Esophagus muscularis mucosa (tissue), 4 donors: Measurements from ENCODE around the gene PACSIN2. TPM values are rescaled to one million over a fixed set of nuclear protein-coding genes. Genes with fewer than 3 reads are reported as not detected.

ENCODE experiments used
- DNase-seq: peaks from one replicate; pipeline ENCODE4 v3.0.0-alpha.2; 2017; ENCODE audit errors: extremely low spot score
- H3K27ac ChIP-seq, 4 donors: fragments of 200-600 bp; sonication (generic); replicated peaks in 1 of 4; 1 replicate in 3 of 4; 2 replicates in 1 of 4; pipeline ENCODE4 v1.5.1; 2016 to 2019; ENCODE audit warnings: mild to moderate bottlenecking in 1 of 4
- H3K27me3 ChIP-seq, 4 donors: fragments of 200-600 bp; sonication (generic); one replicate each; pipeline versions ENCODE4 v1.5.1 to v1.6.0; 2016 to 2019
- H3K36me3 ChIP-seq, 4 donors: fragments of 200-600 bp; sonication (generic); one replicate each; pipeline ENCODE4 v1.5.1; 2016 to 2019
- H3K4me1 ChIP-seq, 4 donors: fragments of 200-600 bp; sonication (generic); one replicate each; pipeline ENCODE4 v1.5.1; 2016 to 2019
- H3K4me3 ChIP-seq, 4 donors: fragments of 200-600 bp; sonication (generic); 1 replicate in 2 of 4; 2 replicates in 2 of 4; pipeline ENCODE4 v1.5.1; 2016 to 2019; ENCODE audit warnings: mild to moderate bottlenecking in 4 of 4, moderate library complexity in 1 of 4
- H3K9me3 ChIP-seq, 4 donors: fragments of 200-600 bp; sonication (generic); 1 replicate in 3 of 4; 2 replicates in 1 of 4; pipeline ENCODE4 v1.5.1; 2016 to 2019
- EP300 ChIP-seq: sonication (generic); formaldehyde crosslinking; IDR thresholded peaks from one replicate; pipeline ENCODE4 v1.6.1; 2017; ENCODE audit warnings: antibody characterized with exemption
- POLR2A ChIP-seq: fragments of 450-650 bp; IDR thresholded peaks from one replicate; pipeline ENCODE4 v1.6.1; 2017; ENCODE audit warnings: antibody characterized with exemption, moderate library complexity, mild to moderate bottlenecking, low read depth
- POLR2AphosphoS5 ChIP-seq, 2 donors: sonication (generic); formaldehyde crosslinking; IDR thresholded peaks; one replicate each; pipeline ENCODE4 v1.6.1; 2017; ENCODE audit warnings: antibody characterized with exemption in 2 of 2
- WGBS: methylation state at CpG from one replicate; pipeline ENCODE4 v1.1.5; 2018; 5-methylcytosine and 5-hydroxymethylcytosine counted together
- intact Hi-C: fragments of 100-400 bp; cut with DNase I; formaldehyde crosslinking; loops from one replicate; pipeline ENCODE4 v1.15.1; 2023
- total RNA-seq, 4 donors: library from RNA; depleted of rRNA; stranded (reverse); fragments of >200 nt; gene quantifications; one replicate each; pipeline versions ENCODE4 v1.1.0 to v1.2.1, GENCODE V29; 2016
- TF ChIP-seq, protein P1 (sequence below), 3 experiments: fragments of 200-600 bp in 2 of 3; fragments of 450-650 bp in 1 of 3; sonication (generic) in 2 of 3; IDR thresholded peaks; one replicate each; pipeline ENCODE4 v1.5.1; 2017 to 2019; ENCODE audit warnings: antibody characterized with exemption in 3 of 3, mild to moderate bottlenecking in 2 of 3, moderate library complexity in 1 of 3

The PACSIN2 gene
- total RNA-seq, 4 donors from 2014 or later, result 91.1 to 147 (median 116) TPM

DNA sequence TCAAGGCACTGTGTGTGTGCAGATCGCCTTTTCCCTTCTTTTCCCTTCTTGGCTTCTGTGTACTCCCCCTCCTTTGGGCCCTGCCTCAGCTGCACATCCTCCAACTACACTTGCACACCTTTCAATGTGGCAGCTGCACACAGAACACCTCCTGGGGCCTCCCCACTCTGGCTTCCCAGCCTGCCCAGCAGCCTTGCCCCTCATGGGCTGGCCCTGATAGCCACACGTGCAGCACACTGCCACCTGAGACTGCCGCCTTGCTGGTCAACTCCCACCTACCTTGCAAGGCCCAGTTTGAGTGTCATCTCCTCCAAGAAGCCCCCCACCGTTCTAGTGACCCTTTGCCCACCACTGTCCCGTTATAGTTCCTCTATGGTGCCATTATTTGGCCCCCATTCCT, 80.6 kb downstream of the PACSIN2 start:
- Histone ChIP-seq H3K4me1 (peaks cover 97 to 100% (median 98%) of the 10 kb centered on the region in 4 donors), H3K9me3 (no peaks in the 10 kb centered on the region), H3K36me3 (no peaks in the 10 kb centered on the region), H3K27ac (peak overlapping the region; percentile 94 to 97 (median 96)), H3K4me3 (peak overlapping the region in 3 of 4 donors; percentile 5 to 17 (median 9)), H3K27me3 (no peaks in the 10 kb centered on the region)
- TF ChIP-seq, protein P1, sequence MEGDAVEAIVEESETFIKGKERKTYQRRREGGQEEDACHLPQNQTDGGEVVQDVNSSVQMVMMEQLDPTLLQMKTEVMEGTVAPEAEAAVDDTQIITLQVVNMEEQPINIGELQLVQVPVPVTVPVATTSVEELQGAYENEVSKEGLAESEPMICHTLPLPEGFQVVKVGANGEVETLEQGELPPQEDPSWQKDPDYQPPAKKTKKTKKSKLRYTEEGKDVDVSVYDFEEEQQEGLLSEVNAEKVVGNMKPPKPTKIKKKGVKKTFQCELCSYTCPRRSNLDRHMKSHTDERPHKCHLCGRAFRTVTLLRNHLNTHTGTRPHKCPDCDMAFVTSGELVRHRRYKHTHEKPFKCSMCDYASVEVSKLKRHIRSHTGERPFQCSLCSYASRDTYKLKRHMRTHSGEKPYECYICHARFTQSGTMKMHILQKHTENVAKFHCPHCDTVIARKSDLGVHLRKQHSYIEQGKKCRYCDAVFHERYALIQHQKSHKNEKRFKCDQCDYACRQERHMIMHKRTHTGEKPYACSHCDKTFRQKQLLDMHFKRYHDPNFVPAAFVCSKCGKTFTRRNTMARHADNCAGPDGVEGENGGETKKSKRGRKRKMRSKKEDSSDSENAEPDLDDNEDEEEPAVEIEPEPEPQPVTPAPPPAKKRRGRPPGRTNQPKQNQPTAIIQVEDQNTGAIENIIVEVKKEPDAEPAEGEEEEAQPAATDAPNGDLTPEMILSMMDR (IDR thresholded peaks at IDR 0.05), result no peak
- TF ChIP-seq POLR2A (no peak), EP300 (no peak), POLR2AphosphoS5 (IDR thresholded peaks at IDR 0.05) (no peak)
- intact Hi-C loops, result no loop called here
- DNase-seq, result no peak
- WGBS, result 75% methylated on average over 5 of the region's 5 CpGs

DNA sequence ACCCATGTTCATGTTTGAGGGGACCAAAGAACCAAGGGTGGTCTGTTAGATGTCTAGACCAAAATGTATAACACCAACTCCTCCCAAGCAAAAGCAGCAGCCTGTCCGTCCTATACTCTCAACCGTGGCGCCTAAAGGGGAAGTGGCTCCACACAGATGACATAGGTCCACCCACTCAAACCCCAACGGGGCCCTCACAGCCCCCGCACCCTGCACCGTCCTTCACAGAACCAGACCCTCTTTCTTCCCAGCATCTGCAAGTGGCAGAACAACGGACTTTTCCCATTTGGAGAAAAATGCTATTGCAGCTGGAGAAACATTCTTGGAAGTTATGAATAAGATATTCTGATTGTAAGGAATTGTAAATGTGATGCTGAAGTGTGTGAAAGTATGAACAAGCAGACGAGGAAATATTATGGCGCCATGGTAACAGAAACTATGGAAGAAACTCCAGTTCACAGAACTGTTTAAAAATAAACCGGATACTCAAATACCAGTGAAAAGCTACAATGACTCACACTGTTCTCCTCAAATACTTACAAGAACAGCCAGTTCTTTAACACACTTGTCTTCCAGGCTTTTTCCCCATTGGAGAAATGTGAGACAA, 81.4 kb downstream of the PACSIN2 start:
- intact Hi-C loops, result no loop called here
- peak overlapping the region; percentile 94 to 97 (median 96) for H3K27ac ChIP-seq
- DNase-seq, result no peak
- peaks cover 97 to 100% (median 98%) of the 10 kb centered on the region in 4 donors for H3K4me1 ChIP-seq
- H3K9me3 ChIP-seq, result no peaks in the 10 kb centered on the region
- WGBS, result 11% methylated on average over 10 of the region's 10 CpGs
- no peaks in the 10 kb centered on the region for H3K27me3 ChIP-seq
- H3K36me3 ChIP-seq, result no peaks in the 10 kb centered on the region
- TF ChIP-seq, protein P1 (IDR thresholded peaks at IDR 0.05), result no peak
- TF ChIP-seq POLR2AphosphoS5 (IDR thresholded peaks at IDR 0.05) (peak; percentile 37 to 82), POLR2A (no peak), EP300 (peak; percentile 71)
- H3K4me3 ChIP-seq, result peak overlapping the region; percentile 23 to 42 (median 37)

DNA sequence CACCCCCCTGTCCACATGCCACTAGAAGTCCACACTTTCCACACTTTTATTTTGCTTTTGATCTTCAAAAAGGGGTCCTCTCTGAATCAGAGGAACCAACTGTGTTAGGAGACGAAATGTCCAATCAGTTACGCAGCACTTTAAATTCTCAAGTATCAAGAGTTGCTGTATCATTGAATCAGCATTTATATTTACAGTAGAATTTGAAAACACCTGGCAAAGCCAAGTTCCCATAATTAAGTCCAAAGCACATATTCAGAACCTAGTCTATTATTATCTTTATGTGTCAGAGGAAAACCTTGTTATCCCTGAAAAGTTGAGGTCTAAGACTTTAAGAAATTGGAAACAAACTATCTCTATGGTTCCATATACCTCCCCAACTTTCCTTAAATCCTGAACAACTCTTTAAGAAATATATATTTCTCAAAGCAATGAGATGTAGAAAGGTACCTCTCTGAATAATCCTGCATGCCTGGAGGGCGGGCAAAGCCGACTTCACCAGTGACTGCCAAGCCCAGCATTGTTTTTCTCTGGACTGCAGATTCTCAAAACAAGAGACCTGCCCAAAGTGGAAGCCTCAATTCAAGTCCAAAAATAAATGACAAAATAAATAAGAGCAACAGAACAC, 82.0 kb downstream of the PACSIN2 start:
- WGBS, result 43% methylated on average over 4 of the region's 4 CpGs
- DNase-seq, result no peak

DNA sequence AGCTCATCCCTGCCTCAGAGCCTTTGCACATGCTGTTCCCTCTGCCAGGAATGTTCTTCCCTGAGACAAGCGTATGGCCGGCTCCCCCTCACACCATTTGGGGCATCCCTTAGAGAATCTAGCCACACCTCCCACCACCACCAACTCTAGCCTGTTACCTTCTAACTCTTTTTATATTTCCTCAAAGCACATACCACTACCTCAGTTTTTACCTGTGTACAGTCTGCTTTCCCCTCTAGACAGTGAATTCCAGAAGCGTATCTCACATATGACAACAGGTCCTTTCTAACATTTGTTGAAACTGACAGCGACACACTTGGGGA, 82.8 kb downstream of the PACSIN2 start:
- Histone ChIP-seq H3K27me3 (no peaks in the 10 kb centered on the region), H3K27ac (peak overlapping the region; percentile 94 to 97 (median 96)), H3K36me3 (no peaks in the 10 kb centered on the region), H3K9me3 (no peaks in the 10 kb centered on the region), H3K4me3 (no peak overlapping the region), H3K4me1 (peaks cover 96 to 100% (median 98%) of the 10 kb centered on the region in 4 donors)
- DNase-seq, result no peak
- intact Hi-C loops, result no loop called here
- TF ChIP-seq, protein P1 (IDR thresholded peaks at IDR 0.05), result no peak
- TF ChIP-seq POLR2AphosphoS5 (IDR thresholded peaks at IDR 0.05) (no peak), EP300 (no peak), POLR2A (no peak)
- WGBS, result 96% methylated on average over 4 of the region's 4 CpGs

More for the DNA sequence above, 82.0 kb downstream of the PACSIN2 start:
- Histone ChIP-seq H3K27me3 (no peaks in the 10 kb centered on the region), H3K9me3 (no peaks in the 10 kb centered on the region), H3K4me1 (peaks cover 96 to 100% (median 98%) of the 10 kb centered on the region in 4 donors), H3K27ac (peak overlapping the region; percentile 94 to 97 (median 96)), H3K36me3 (no peaks in the 10 kb centered on the region), H3K4me3 (peak overlapping the region; percentile 23 to 42 (median 37))
- TF ChIP-seq EP300 (no peak), POLR2AphosphoS5 (IDR thresholded peaks at IDR 0.05) (no peak)
- intact Hi-C loops, result no loop called here

DNA sequence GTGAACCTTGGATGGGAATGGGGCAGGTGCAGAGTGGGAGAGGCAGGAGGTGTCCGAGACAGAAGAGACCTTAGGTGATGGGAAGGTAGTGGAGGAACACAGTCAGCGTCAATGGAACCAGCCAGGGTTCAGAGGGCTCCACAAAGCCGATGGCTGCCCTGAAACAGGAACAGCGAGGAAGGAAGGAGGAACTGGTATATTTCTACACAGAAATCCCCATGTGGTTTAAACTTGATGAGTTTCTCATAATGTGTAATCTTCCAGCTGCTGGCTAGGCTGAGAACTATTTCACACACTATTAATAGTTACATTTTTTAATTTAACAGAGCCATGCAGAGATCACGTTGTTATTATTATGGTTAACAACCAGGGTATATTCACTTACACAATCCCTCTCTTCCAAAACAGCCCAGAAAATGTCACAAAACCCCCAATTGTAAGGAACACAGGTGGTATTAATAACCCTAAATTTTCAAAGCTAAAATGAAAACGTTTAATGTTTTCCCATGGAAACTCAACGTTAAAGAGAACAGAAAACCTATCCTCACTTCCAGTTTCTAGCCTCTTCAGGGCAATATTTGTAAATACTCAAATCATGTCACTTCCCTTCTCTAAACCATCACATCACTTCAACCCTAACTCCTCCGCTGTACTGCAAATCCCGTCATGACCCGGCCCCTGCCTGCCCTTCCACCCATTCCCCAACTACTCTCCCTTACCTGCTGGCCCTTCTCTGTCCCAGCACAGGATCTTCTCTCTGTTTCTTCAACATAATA, 83.3 kb downstream of the PACSIN2 start:
- WGBS, result 30% methylated on average over 10 of the region's 10 CpGs
- Histone ChIP-seq H3K4me1 (peaks cover 97 to 100% (median 98%) of the 10 kb centered on the region in 4 donors), H3K36me3 (no peaks in the 10 kb centered on the region), H3K4me3 (peak overlapping the region in 3 of 4 donors; percentile 11 to 17 (median 12)), H3K9me3 (no peaks in the 10 kb centered on the region), H3K27ac (peak overlapping the region; percentile 94 to 97 (median 96)), H3K27me3 (no peaks in the 10 kb centered on the region)
- intact Hi-C loops, result no loop called here
- DNase-seq, result no peak
- TF ChIP-seq POLR2A (no peak), POLR2AphosphoS5 (IDR thresholded peaks at IDR 0.05) (peak in 1 of 2 donors; percentile 10)
- TF ChIP-seq, protein P1 (IDR thresholded peaks at IDR 0.05), result no peak
